K562 (cell line): ENCODE measurements around the gene TNFSF15. TPM values are rescaled to one million over a fixed set of nuclear protein-coding genes. Genes with fewer than 3 reads are reported as not detected.

Source experiments
- ATAC-seq: fragments of 200-7000 bp; cut with Tn5 transposase; 3 replicates; pipeline ENCODE4 v1.9.1; 2020; ENCODE audit warnings: moderate library complexity
- BruUV-seq: library from RNA; stranded (reverse); fragments of 400-500 nt; replicated peaks from 2 replicates; lab custom pipeline; 2021; lab: Mats Ljungman, UMichigan
- CTCF ChIA-PET: fragments of 300-600 bp; formaldehyde crosslinking; extraction: SDS; loops from one replicate; lab custom pipeline; 2021; ENCODE audit warnings: low intra/inter-chr PET ratio; lab: Yijun Ruan, JAX
- POLR2A ChIA-PET: fragments of 300-600, 350-650 bp; sonication (Branson Sonifier 250); formaldehyde crosslinking; extraction: SDS; loops from one replicate; lab custom pipeline; 2021; ENCODE audit warnings: antibody characterized with exemption, inconsistent platforms; lab: Yijun Ruan, JAX
- DNase-seq, 4 experiments: peaks; one replicate each; pipeline versions ENCODE4 v3.0.0 to v3.0.0-alpha.2; 2011 to 2018; ENCODE audit warnings: low spot score in 3 of 4, mixed read lengths in 3 of 4; ENCODE audit errors: extremely low read depth in 1 of 4
- FAIRE-seq: peaks from 2 replicates; lab custom pipeline; 2011; peaks lifted over from hg19 to GRCh38; lab: Jason Lieb, UNC
- H2AFZ ChIP-seq: 2 replicates; pipeline ENCODE4 v1.6.0; 2011; ENCODE audit warnings: low read depth, low read length, control low read depth, inconsistent platforms
- H3K27ac ChIP-seq: fragments of 200-600 bp; 3 replicates; pipeline ENCODE4 v1.8.0; 2011; ENCODE audit warnings: low read depth, mild to moderate bottlenecking, control low read depth, inconsistent platforms, low read length, moderate library complexity, mixed read lengths; ENCODE audit errors: extremely low read depth
- H3K27me3 ChIP-seq, 2 experiments: fragments of 300-600 bp in 1 of 2; 2 replicates in 1 of 2; 3 replicates in 1 of 2; pipeline versions ENCODE4 v1.6.0 to v1.8.0; 2011; ENCODE audit warnings: inconsistent platforms in 2 of 2, low read length in 2 of 2, mild to moderate bottlenecking in 1 of 2, mixed read lengths in 1 of 2, moderate library complexity in 1 of 2; ENCODE audit not compliant: control insufficient read depth in 2 of 2, insufficient read depth in 2 of 2
- H3K36me3 ChIP-seq: fragments of 300-600 bp; 3 replicates; pipeline ENCODE4 v1.8.0; 2011; ENCODE audit warnings: mild to moderate bottlenecking, low read length, inconsistent platforms; ENCODE audit not compliant: control insufficient read depth, insufficient read depth
- H3K4me1 ChIP-seq, 2 experiments: fragments of 200-600 bp in 1 of 2; replicated peaks in 1 of 2; 2 replicates in 1 of 2; 3 replicates in 1 of 2; pipeline versions ENCODE4 v1.5.1 to v1.8.0; 2011; ENCODE audit warnings: inconsistent platforms in 2 of 2, low read length in 2 of 2, mild to moderate bottlenecking in 1 of 2, mixed read lengths in 1 of 2, moderate library complexity in 1 of 2; ENCODE audit not compliant: control insufficient read depth in 2 of 2, insufficient read depth in 2 of 2
- H3K4me2 ChIP-seq: 2 replicates; pipeline ENCODE4 v1.6.1; 2011; ENCODE audit warnings: low read length, control low read depth, inconsistent platforms, mixed read lengths; ENCODE audit not compliant: insufficient read depth
- H3K4me3 ChIP-seq: fragments of 200-600 bp; sonication (generic), shearing (Covaris generic); 2 replicates; pipeline ENCODE4 v1.5.1; 2016; ENCODE audit warnings: control low read depth, inconsistent platforms
- H3K79me2 ChIP-seq: fragments of 200-600 bp; 3 replicates; pipeline ENCODE4 v1.8.0; 2011; ENCODE audit warnings: low read length, inconsistent platforms; ENCODE audit not compliant: control insufficient read depth, insufficient read depth
- H3K9ac ChIP-seq, 2 experiments: 2 replicates each; pipeline versions ENCODE4 v1.6.0 to v1.6.1; 2011; ENCODE audit warnings: low read depth in 2 of 2, low read length in 2 of 2, control low read depth in 1 of 2, inconsistent platforms in 1 of 2, mild to moderate bottlenecking in 1 of 2, mixed read lengths in 1 of 2; ENCODE audit not compliant: insufficient read depth in 1 of 2
- H3K9me1 ChIP-seq: one replicate; pipeline ENCODE4 v1.6.0; 2011; ENCODE audit warnings: inconsistent platforms, mild to moderate bottlenecking, low read length, moderate library complexity; ENCODE audit not compliant: control insufficient read depth, insufficient read depth
- H3K9me3 ChIP-seq: replicated peaks from 2 replicates; pipeline ENCODE4 v1.5.1; 2011; ENCODE audit warnings: low read depth, low read length, inconsistent platforms; ENCODE audit not compliant: control insufficient read depth, insufficient read depth
- H4K20me1 ChIP-seq: replicated peaks from 2 replicates; pipeline ENCODE4 v1.6.1; 2011; ENCODE audit warnings: low read length, inconsistent platforms, mixed read lengths; ENCODE audit not compliant: control insufficient read depth, insufficient read depth
- HEY1 ChIP-seq: fragments of 250-450 bp; sonication (Bioruptor Pico); IDR thresholded peaks from 2 replicates; pipeline ENCODE4 v1.5.0; 2020; ENCODE audit warnings: mild to moderate bottlenecking, moderate library complexity, borderline replicate concordance
- KDM4B ChIP-seq, 2 experiments: fragments of 450-650 bp in 1 of 2; sonication (generic) in 1 of 2; IDR thresholded peaks; 2 replicates each; pipeline ENCODE4 v1.6.1; 2016 to 2017; ENCODE audit warnings: borderline replicate concordance in 2 of 2, antibody characterized with exemption in 1 of 2, low read depth in 1 of 2, mild to moderate bottlenecking in 1 of 2
- NFE2 ChIP-seq: IDR thresholded peaks from 2 replicates; pipeline ENCODE4 v1.6.1; 2014; ENCODE audit warnings: antibody characterized with exemption, low read depth
- WGBS: fragments of 100-300 bp; shearing (Covaris generic); methylation state at CpG from one replicate; pipeline ENCODE4 v1.1.6; 2016; ENCODE audit warnings: low coverage, mixed read lengths; ENCODE audit not compliant: insufficient coverage; ENCODE audit errors: missing lambda C conversion rate; 5-methylcytosine and 5-hydroxymethylcytosine counted together
- in situ Hi-C: fragments of 300-500 bp; cut with MboI; formaldehyde crosslinking; loops from 4 replicates; pipeline ENCODE4 v1.15.0; 2018; ENCODE audit warnings: inconsistent platforms, mixed read lengths
- intact Hi-C: fragments of 100-400 bp; cut with micrococcal nuclease; formaldehyde crosslinking; loops from 2 replicates; pipeline ENCODE4 v1.14.2; 2022
- polyA plus RNA-seq, 8 experiments: library from polyadenylated mRNA; depleted of rRNA in 4 of 8; stranded (reverse) in 5 of 8; unstranded in 3 of 8; fragments of >200 nt; fragmentation: Nextera tagmentation in 2 of 8; fragmentation: Illumina TruSeq in 1 of 8; extraction: Ambion mirVana in 2 of 8; extraction: Trizol in 1 of 8; gene quantifications; 2 replicates each; pipeline versions ENCODE4 v1.2.1 to v1.2.3, GENCODE V29; 2011 to 2014; ENCODE audit warnings: inconsistent platforms in 1 of 8, missing spikeins in 1 of 8
- total RNA-seq, 7 experiments: library from RNA; depleted of rRNA in 6 of 7; stranded (reverse); fragments of >200 nt in 6 of 7; fragmentation: Illumina TruSeq in 2 of 7; extraction: Trizol in 2 of 7; gene quantifications; 2 replicates each; pipeline versions ENCODE4 v1.2.1 to v1.2.3, GENCODE V29; 2011 to 2021; ENCODE audit warnings: low replicate concordance in 1 of 7
- TF ChIP-seq, protein P1 (sequence below): sonication (generic); formaldehyde crosslinking; IDR thresholded peaks from 2 replicates; pipeline ENCODE4 v1.8.0; 2022; ENCODE audit warnings: missing genetic modification reagents, mild to moderate bottlenecking, borderline replicate concordance
- TF ChIP-seq, protein P2 (sequence below): fragments of 450-650 bp; formaldehyde crosslinking; IDR thresholded peaks from 2 replicates; pipeline ENCODE4 v1.4.0; 2022; ENCODE audit warnings: mild to moderate bottlenecking, moderate library complexity
- TF ChIP-seq, protein P3 (sequence below), 2 experiments: fragments of 450-650 bp; IDR thresholded peaks; 2 replicates each; pipeline ENCODE4 v1.6.1; 2018; ENCODE audit warnings: mild to moderate bottlenecking in 2 of 2, low read depth in 1 of 2; ENCODE audit not compliant: partially characterized antibody in 2 of 2
- TF ChIP-seq, protein P4 (sequence below): fragments of 250-450 bp; sonication (Bioruptor Pico); IDR thresholded peaks from 2 replicates; pipeline ENCODE4 v1.4.0; 2020; ENCODE audit warnings: mild to moderate bottlenecking
- TF ChIP-seq, protein P5 (sequence below): fragments of 450-650 bp; IDR thresholded peaks from 2 replicates; pipeline ENCODE4 v1.6.1; 2016; ENCODE audit warnings: mild to moderate bottlenecking

Gene TNFSF15
- total and polyA plus RNA-seq, 9 of the 15 experiments (the other 6 are each of a cell fraction or from before 2014, with no cell fraction given), result not detected

DNA sequence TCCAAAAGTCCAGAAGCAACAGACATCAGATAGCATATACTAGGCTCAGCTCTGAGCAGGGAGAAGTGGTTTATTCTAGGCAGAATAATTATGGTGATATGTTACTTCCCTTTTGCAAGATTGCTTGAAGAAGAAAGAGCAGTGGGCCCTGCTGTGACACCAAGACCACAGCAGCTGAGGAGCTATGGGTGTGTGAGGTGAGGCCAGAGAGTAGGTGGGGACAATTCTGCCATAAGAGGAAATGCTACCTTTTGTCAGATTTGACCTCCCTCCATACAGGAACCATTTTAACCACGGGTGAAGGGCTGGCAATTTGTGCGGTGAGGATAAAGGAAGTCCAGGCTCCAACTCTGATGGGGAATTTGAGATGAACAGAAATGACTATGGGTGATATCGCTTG lies 51.3 kb downstream of the TNFSF15 start:
- Histone ChIP-seq H3K27ac (no peak overlapping the region), H3K27me3 (no peaks in the 10 kb centered on the region; a peak in 1 of 5 replicates), H3K9me1 (no peaks in the 10 kb centered on the region), H3K36me3 (no peaks in the 10 kb centered on the region), H3K9ac (no peak overlapping the region), H3K4me2 (no peak overlapping the region), H2AFZ (no peak overlapping the region), H3K4me3 (no peak overlapping the region), H3K4me1 (no peaks in the 10 kb centered on the region), H3K9me3 (no peaks in the 10 kb centered on the region), H4K20me1 (no peaks in the 10 kb centered on the region), H3K79me2 (no peaks in the 10 kb centered on the region)
- ChIA-PET POLR2A (no interaction called here), CTCF (no interaction called here)
- WGBS, result 0% methylated on average over 3 of the region's 3 CpGs
- intact Hi-C loops, result no loop called here
- no peak for ATAC-seq
- no peak for FAIRE-seq
- no TSS peak for BruUV-seq
- no peak for DNase-seq
- TF ChIP-seq NFE2, result no peak
- TF ChIP-seq, protein P1, sequence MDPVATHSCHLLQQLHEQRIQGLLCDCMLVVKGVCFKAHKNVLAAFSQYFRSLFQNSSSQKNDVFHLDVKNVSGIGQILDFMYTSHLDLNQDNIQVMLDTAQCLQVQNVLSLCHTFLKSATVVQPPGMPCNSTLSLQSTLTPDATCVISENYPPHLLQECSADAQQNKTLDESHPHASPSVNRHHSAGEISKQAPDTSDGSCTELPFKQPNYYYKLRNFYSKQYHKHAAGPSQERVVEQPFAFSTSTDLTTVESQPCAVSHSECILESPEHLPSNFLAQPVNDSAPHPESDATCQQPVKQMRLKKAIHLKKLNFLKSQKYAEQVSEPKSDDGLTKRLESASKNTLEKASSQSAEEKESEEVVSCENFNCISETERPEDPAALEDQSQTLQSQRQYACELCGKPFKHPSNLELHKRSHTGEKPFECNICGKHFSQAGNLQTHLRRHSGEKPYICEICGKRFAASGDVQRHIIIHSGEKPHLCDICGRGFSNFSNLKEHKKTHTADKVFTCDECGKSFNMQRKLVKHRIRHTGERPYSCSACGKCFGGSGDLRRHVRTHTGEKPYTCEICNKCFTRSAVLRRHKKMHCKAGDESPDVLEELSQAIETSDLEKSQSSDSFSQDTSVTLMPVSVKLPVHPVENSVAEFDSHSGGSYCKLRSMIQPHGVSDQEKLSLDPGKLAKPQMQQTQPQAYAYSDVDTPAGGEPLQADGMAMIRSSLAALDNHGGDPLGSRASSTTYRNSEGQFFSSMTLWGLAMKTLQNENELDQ (CRISPR knock-in tag), result no peak
- no peak for TF ChIP-seq HEY1
- TF ChIP-seq, protein P2, sequence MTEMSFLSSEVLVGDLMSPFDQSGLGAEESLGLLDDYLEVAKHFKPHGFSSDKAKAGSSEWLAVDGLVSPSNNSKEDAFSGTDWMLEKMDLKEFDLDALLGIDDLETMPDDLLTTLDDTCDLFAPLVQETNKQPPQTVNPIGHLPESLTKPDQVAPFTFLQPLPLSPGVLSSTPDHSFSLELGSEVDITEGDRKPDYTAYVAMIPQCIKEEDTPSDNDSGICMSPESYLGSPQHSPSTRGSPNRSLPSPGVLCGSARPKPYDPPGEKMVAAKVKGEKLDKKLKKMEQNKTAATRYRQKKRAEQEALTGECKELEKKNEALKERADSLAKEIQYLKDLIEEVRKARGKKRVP, result no peak
- TF ChIP-seq, protein P3, sequence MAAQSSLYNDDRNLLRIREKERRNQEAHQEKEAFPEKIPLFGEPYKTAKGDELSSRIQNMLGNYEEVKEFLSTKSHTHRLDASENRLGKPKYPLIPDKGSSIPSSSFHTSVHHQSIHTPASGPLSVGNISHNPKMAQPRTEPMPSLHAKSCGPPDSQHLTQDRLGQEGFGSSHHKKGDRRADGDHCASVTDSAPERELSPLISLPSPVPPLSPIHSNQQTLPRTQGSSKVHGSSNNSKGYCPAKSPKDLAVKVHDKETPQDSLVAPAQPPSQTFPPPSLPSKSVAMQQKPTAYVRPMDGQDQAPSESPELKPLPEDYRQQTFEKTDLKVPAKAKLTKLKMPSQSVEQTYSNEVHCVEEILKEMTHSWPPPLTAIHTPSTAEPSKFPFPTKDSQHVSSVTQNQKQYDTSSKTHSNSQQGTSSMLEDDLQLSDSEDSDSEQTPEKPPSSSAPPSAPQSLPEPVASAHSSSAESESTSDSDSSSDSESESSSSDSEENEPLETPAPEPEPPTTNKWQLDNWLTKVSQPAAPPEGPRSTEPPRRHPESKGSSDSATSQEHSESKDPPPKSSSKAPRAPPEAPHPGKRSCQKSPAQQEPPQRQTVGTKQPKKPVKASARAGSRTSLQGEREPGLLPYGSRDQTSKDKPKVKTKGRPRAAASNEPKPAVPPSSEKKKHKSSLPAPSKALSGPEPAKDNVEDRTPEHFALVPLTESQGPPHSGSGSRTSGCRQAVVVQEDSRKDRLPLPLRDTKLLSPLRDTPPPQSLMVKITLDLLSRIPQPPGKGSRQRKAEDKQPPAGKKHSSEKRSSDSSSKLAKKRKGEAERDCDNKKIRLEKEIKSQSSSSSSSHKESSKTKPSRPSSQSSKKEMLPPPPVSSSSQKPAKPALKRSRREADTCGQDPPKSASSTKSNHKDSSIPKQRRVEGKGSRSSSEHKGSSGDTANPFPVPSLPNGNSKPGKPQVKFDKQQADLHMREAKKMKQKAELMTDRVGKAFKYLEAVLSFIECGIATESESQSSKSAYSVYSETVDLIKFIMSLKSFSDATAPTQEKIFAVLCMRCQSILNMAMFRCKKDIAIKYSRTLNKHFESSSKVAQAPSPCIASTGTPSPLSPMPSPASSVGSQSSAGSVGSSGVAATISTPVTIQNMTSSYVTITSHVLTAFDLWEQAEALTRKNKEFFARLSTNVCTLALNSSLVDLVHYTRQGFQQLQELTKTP (IDR thresholded peaks at IDR 0.05; ENCODE audit: low read depth in 1 of 2, partially characterized antibody in 2 of 2), result no peak
- TF ChIP-seq, protein P4, sequence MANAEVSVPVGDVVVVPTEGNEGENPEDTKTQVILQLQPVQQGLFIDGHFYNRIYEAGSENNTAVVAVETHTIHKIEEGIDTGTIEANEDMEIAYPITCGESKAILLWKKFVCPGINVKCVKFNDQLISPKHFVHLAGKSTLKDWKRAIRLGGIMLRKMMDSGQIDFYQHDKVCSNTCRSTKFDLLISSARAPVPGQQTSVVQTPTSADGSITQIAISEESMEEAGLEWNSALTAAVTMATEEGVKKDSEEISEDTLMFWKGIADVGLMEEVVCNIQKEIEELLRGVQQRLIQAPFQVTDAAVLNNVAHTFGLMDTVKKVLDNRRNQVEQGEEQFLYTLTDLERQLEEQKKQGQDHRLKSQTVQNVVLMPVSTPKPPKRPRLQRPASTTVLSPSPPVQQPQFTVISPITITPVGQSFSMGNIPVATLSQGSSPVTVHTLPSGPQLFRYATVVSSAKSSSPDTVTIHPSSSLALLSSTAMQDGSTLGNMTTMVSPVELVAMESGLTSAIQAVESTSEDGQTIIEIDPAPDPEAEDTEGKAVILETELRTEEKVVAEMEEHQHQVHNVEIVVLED (CRISPR knock-in tag), result no peak
- no peak for TF ChIP-seq KDM4B (IDR thresholded peaks at IDR 0.05; ENCODE audit: borderline replicate concordance in 2 of 2, low read depth in 1 of 2)
- TF ChIP-seq, protein P5, sequence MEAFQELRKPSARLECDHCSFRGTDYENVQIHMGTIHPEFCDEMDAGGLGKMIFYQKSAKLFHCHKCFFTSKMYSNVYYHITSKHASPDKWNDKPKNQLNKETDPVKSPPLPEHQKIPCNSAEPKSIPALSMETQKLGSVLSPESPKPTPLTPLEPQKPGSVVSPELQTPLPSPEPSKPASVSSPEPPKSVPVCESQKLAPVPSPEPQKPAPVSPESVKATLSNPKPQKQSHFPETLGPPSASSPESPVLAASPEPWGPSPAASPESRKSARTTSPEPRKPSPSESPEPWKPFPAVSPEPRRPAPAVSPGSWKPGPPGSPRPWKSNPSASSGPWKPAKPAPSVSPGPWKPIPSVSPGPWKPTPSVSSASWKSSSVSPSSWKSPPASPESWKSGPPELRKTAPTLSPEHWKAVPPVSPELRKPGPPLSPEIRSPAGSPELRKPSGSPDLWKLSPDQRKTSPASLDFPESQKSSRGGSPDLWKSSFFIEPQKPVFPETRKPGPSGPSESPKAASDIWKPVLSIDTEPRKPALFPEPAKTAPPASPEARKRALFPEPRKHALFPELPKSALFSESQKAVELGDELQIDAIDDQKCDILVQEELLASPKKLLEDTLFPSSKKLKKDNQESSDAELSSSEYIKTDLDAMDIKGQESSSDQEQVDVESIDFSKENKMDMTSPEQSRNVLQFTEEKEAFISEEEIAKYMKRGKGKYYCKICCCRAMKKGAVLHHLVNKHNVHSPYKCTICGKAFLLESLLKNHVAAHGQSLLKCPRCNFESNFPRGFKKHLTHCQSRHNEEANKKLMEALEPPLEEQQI, result no peak
- in situ Hi-C loops, result no loop called here
